Mononuclear cell (primary cell): ENCODE results near the gene KLK5. TPM values are rescaled to one million over a fixed set of nuclear protein-coding genes. Genes with fewer than 3 reads are reported as not detected.

Experiments
- H3K27me3 ChIP-seq: 2 replicates; pipeline ENCODE4 v1.6.0; 2011; ENCODE audit warnings: low read length, control low read depth; ENCODE audit not compliant: insufficient read depth
- H3K4me1 ChIP-seq: 2 replicates; pipeline ENCODE4 v1.5.1; 2011; ENCODE audit warnings: mild to moderate bottlenecking, low read length, control low read depth; ENCODE audit not compliant: insufficient read depth
- H3K4me3 ChIP-seq: 2 replicates; pipeline ENCODE4 v1.5.1; 2011; ENCODE audit warnings: mild to moderate bottlenecking, low read length, moderate library complexity
- H3K9me3 ChIP-seq: 2 replicates; pipeline ENCODE4 v1.5.1; 2011; ENCODE audit warnings: low read depth, mild to moderate bottlenecking, control low read depth, low read length
- total RNA-seq: library from RNA; depleted of rRNA; stranded (reverse); fragments of >200 nt; gene quantifications from one replicate; pipeline ENCODE4 v1.2.3, GENCODE V29; 2012

The KLK5 gene
- total RNA-seq, 1 donor = not detected

DNA sequence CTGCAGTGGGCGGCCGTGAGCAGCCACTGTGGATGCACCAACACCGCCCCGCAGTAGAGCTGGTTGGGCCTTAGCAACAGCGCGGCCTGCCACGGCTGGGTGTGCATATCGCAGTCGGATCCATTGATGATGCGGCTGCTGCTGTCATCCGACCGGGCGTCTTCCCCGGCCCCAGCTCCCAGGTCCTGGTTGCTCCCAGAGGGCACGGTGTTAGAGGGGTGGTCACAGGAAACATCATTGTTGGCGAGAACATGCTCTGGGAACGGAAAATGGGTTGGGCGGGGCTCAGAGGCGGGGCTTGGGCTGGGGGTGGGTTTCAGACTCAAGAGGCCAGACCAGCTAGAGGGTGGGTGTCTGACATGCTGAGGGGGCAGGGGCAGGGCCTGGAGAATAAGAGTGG lies 3.0 kb downstream of the KLK5 start:
- H3K4me1 ChIP-seq = no peaks in the 10 kb centered on the region

DNA sequence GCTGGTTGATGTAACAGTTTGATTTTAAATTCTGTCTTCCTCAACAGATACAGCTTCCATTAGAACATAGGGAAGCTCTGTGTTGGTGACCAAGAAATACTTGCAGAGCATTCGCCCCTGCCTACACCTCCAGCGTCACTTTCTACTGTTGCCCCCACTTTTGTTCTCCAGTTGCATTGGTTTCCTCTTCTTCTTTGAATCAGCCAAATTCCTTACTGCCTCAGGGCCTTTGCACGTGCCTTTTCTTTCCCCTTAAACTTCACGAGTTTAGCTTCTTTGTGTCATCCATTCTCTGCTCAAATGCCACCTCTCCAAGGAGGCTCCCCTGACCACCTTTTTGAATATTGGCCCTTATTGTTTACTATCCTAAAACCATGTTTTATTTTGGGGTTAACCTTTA lies 5.7 kb downstream of the KLK5 start:
- no peak overlapping the region for H3K4me3 ChIP-seq
- H3K4me1 ChIP-seq = no peaks in the 10 kb centered on the region
- H3K9me3 ChIP-seq = no peaks in the 10 kb centered on the region
- no peaks in the 10 kb centered on the region for H3K27me3 ChIP-seq

More for the DNA sequence above, 3.0 kb downstream of the KLK5 start:
- H3K27me3 ChIP-seq = no peaks in the 10 kb centered on the region
- no peaks in the 10 kb centered on the region for H3K9me3 ChIP-seq
- H3K4me3 ChIP-seq = no peak overlapping the region

DNA sequence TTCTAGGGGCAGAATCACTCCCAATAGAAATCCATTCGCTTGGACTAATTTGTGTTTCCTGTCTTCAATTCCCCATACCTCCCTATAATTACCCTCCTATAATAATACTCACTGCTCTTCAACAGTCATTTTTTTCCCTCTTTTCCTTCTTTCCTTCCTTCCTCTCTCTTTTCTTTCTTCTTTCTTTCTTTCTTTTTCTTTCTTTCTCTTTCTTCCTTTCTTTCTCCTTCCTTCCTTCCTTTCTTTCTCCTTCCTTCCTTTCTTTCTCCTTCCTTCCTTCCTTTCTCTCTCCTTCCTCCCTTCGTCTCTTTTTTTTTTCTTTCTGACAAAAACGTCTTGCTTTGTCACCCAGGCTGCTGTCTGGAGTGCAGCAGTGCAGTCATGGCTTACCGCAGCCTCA lies 8.0 kb downstream of the KLK5 start:
- no peaks in the 10 kb centered on the region for H3K9me3 ChIP-seq
- H3K4me3 ChIP-seq = no peak overlapping the region
- no peaks in the 10 kb centered on the region for H3K4me1 ChIP-seq
- no peaks in the 10 kb centered on the region for H3K27me3 ChIP-seq

DNA sequence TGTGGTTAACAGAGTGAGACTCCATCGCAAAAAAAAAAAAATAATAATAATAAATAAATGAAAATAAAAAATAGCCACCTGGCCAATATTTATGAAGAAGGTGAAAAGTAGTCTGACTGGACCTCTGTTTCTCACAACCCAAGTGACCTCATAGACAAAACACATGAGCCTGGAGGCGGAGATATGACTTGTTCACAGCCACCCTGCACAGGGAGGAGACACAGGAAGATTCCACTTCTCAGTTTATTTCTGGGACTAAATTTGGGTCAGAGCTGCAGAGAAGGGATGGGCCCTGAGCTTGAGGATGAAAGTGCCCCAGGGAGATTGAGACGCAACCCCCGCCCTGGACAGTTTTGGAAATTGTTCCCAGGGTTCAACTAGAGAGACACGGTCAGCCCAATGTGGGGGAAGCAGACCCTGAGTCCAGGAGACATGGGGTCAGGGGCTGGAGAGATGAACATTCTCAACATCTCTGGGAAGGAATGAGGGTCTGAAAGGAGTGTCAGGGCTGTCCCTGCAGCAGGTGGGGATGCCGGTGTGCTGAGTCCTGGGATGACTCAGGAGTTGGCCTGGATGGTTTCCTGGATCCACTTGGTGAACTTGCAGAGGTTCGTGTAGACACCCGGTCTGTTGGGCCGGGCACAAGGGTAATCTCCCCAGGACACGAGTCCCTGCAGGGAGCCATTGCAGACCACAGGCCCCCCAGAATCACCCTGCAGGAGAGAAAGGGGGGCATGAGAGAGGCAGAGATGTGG lies 9.6 kb downstream of the KLK5 start:
- Histone ChIP-seq H3K27me3 (no peaks in the 10 kb centered on the region), H3K4me1 (no peaks in the 10 kb centered on the region), H3K9me3 (no peaks in the 10 kb centered on the region), H3K4me3 (no peak overlapping the region)

DNA sequence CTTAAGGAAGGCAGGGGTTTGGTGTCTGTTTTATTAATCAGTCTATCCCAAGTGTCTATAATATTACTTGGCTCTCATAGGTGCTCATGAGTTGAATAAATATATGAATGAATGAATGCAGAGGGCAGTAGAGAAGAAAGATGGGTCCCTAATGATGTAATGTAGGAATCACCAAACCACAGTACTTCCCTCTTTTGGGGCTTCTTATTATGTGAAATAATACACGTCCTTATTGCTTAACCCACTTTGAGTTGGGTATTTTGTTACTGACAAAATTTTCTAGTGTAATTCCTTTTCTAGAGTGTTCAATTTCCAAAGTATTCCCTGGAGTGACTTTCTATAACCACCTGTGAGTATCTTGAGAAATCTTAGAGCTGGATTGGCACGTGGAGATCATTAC lies 13.2 kb downstream of the KLK5 start:
- Histone ChIP-seq H3K4me3 (no peak overlapping the region), H3K27me3 (no peaks in the 10 kb centered on the region), H3K4me1 (no peaks in the 10 kb centered on the region), H3K9me3 (no peaks in the 10 kb centered on the region)

DNA sequence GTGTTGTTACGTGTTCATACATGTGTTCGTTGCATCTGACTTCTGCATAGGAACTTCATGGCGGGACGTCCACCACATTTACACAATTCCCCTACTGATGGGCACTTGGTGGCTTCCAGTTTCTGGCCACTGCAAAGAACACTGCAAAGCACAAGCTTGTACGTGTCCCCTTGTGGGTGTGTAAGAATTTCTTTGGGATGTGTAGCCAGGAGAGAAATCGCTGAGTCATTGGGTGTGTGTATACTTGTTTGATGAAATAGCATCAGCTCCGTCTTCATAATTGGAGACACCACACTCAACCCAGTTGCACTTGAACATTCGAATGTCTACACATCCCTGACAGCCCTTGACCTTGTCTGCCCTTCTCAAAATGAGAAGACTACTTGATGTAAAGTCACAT lies 19.2 kb downstream of the KLK5 start:
- no peak overlapping the region for H3K4me3 ChIP-seq
- H3K4me1 ChIP-seq = no peaks in the 10 kb centered on the region
- no peaks in the 10 kb centered on the region for H3K9me3 ChIP-seq
- peaks cover 4% of the 10 kb centered on the region for H3K27me3 ChIP-seq

DNA sequence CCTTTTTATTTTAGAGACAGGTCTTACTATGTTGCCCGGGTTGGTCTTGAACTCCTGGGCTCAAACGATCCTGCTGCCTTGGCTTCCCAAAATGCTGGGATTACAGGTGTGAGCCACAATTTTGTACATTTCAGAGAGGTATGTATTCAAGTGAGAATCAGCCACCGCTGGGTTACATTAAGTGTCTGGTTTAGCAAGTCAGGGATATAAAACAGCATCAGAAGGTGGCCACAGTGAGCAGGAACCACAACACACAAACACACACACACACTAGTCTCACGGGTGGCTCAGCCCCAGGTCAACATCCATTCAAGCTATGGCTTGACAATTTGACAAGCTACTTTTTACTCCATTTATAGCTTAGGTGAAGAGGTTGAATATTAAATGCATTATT lies 20.2 kb downstream of the KLK5 start:
- Histone ChIP-seq H3K4me3 (no peak overlapping the region), H3K27me3 (peaks cover 4% of the 10 kb centered on the region), H3K4me1 (no peaks in the 10 kb centered on the region), H3K9me3 (no peaks in the 10 kb centered on the region)

DNA sequence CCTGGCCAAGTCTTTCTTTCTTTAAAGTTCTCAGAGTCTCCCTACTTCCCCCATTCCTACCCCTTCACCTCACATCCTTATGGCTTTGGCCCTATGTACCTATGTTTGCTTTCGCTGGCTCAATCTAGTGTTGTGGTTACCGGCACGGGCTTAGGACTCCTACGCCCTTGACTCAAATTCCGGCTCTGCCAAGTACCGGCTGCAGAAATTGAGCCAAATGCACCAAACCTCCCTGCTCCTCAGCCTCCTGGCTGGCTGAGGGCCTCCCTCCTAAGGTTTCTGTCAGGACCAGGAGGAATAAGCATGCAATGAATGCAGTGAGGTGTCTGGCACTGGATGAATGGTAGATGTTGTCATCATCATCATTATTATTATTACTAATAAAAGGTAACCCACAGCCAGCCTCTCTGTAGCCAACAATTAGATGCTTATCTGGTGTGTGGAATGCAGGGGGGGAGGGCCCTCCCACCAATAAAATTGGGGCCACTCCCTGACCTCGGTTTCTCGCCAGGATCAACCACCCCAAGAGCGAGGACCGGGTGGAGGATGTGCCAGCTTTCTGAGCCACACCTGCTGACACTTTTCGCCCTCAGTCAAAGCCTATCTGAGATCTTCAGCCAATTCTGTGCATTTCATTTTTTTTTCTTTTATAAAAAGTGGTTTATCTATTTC lies 20.7 kb downstream of the KLK5 start:
- H3K9me3 ChIP-seq = no peaks in the 10 kb centered on the region
- H3K4me1 ChIP-seq = no peaks in the 10 kb centered on the region
- peaks cover 4% of the 10 kb centered on the region for H3K27me3 ChIP-seq
- H3K4me3 ChIP-seq = no peak overlapping the region

DNA sequence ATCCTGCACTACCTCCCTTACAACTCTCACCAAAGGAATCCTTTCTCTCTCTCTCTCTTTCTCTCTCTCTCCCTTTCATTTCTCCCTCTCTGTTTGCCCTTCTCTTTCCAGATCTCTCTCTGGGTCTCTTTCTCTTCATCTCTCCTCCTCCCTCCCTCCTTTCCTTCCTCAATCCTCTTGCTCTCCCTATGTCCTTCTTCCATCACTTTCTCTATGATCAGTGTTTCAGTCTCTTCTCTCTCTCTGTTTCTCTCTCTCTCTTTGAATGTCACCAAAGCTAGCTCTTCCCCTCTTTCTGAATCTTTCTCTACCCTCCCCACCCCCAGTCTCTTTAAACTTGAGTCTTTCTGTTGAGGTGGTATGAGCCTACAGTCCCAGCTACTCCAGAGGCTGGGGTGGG lies 21.8 kb downstream of the KLK5 start:
- no peaks in the 10 kb centered on the region for H3K9me3 ChIP-seq
- no peak overlapping the region for H3K4me3 ChIP-seq
- no peaks in the 10 kb centered on the region for H3K4me1 ChIP-seq
- peaks cover 4% of the 10 kb centered on the region for H3K27me3 ChIP-seq

DNA sequence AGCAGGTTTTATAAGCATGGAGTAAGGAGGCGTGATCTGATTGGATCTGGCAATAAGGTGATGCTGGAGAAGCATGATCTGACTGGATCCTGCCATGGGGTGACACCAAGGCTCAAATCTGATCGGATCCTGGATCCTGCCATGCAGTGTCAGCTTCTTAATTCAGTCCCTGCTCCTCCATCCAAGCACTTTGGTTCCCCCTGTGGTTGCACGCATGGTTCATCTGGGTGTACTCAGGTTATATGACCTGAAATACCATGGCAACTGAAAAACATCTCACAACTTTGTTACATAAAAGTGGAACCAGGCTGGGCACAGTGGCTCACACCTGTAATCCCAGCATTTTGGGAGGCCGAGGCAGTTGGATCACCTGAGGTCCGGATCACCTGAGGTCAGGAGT lies 24.0 kb downstream of the KLK5 start:
- Histone ChIP-seq H3K27me3 (peaks cover 4% of the 10 kb centered on the region), H3K9me3 (no peaks in the 10 kb centered on the region), H3K4me1 (no peaks in the 10 kb centered on the region), H3K4me3 (no peak overlapping the region)

DNA sequence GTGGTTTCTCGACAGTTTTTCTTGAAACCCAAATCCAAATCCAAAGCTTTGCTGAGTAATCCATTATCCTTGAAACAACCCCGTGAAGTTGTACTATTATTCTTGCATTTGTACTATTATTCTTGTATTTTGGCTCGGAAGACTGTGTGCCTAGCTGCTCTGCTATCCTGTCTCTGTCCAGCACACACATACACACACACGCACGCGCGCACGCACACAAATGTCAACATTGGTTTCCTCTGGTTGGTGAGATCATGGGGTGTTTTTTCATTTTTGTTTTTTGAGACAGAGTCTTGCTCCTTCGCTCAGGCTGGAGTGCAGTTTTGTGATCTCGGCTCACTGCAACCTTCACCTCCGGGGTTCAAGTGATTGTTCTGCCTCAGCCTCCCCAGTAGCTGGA lies 26.7 kb downstream of the KLK5 start:
- Histone ChIP-seq H3K27me3 (peaks cover 8% of the 10 kb centered on the region), H3K9me3 (no peaks in the 10 kb centered on the region), H3K4me3 (no peak overlapping the region), H3K4me1 (no peaks in the 10 kb centered on the region)

DNA sequence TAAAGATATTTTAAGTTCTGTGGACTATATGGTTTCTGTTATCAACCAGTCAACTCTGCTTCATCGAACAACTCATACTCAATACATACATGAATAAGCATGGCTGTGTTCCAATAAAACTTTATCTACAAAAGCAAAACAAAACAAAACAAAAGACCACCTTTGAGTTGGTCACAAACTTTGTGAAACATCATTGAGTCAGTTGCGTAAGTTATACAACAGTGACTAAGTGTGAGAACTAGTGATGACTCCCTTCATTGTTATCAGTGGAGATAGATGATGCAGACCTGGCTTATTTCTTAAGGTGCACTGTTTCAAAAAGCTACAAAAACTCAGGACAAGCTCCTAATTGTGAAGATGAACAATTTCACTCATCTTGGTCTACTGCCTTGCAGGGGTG lies 27.1 kb downstream of the KLK5 start:
- Histone ChIP-seq H3K9me3 (no peaks in the 10 kb centered on the region), H3K4me1 (no peaks in the 10 kb centered on the region), H3K4me3 (no peak overlapping the region), H3K27me3 (peaks cover 8% of the 10 kb centered on the region)

DNA sequence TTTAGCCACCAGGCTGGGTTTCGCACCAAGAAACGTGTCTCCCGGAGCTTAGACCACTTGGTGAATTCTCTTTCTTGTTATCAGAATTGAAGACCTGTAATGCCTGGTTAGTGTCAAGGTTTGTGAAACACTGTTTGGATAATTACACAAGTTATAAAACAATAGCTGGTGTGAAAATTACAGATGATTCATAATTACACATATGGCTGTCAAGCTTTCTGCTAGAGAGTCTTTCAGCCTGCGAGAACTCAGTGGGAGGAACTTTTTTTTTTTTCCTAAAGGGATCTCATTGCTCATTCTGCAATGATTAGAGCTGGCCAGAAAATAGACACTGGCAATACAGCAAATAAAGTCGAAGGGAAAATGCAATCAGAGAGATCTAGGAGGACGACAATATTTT lies 28.3 kb downstream of the KLK5 start:
- no peak overlapping the region for H3K4me3 ChIP-seq
- peaks cover 4% of the 10 kb centered on the region for H3K27me3 ChIP-seq
- no peaks in the 10 kb centered on the region for H3K4me1 ChIP-seq
- no peaks in the 10 kb centered on the region for H3K9me3 ChIP-seq

DNA sequence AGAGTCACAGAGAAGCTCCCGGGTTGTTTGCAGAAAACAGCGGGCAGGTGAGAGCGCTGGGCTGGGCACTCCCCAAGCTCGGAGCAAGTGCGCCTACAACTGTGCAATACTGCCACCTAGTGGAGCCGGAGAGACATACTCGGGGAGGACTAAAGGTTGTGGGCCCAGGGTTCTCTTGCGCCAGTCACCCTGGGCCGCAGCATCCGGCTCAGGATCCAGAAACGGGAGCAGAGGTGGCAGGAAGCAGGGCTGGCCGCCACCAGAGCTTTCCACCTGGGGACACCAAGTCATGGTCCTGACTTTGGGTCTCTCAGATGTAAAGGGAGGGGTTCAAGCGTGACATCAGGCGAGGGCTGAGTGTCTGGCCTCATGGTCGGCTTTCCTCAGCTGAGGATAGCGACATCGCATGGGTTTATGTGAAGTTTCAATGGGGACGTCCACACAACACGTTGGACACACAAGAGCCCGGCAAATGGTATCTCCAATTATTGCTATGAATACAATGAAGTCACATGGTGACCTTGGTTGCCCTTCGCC lies 30.5 kb downstream of the KLK5 start:
- peaks cover 4% of the 10 kb centered on the region for H3K27me3 ChIP-seq
- H3K9me3 ChIP-seq = no peaks in the 10 kb centered on the region
- H3K4me1 ChIP-seq = no peaks in the 10 kb centered on the region
- no peak overlapping the region for H3K4me3 ChIP-seq

DNA sequence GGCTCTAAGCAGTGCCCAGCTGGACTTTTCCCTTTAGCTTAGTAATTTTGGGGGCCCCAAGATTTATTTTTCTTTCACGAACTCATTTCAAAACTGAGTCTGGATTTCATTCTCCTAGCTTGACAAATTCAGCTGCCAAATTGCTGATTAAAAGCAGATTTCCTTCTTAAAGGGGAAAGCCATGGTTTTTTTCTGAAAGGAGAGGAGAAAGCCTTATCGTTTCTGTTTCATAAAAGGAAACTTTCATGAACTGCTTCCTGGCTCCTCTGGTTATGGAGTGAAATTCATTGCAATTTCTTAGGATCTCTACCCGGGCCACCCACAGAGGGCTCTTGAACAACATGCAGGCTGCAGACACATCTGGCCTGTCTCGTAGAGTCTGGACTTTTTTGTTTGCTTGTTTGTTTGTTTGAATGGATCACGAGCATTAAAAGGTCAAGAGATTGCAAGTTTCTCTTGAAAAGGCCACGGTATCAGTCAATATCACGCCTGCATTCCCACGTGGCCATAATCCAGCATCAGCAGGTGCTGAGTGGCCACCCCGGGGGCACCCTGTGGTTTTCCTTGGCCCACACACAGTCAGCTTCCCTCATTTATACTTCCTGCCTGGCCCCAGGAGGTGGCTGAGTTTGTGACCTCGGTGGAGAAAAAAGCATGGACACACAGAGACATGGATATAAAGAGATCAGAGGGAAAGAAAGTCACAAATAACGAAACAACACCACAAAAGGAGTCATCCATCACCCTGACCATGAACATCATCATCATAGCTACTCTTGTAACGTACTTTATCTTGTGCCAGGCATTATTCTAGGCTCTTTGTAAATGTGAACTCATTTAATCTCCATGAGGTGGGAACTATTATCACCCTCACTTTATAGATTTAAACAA lies 31.2 kb downstream of the KLK5 start:
- H3K4me1 ChIP-seq = no peaks in the 10 kb centered on the region
- no peaks in the 10 kb centered on the region for H3K9me3 ChIP-seq

More for the DNA sequence above, 31.2 kb downstream of the KLK5 start:
- Histone ChIP-seq H3K4me3 (no peak overlapping the region), H3K27me3 (peaks cover 4% of the 10 kb centered on the region)
